H9 (cell line): ENCODE data around the gene DCDC2C. TPM values are rescaled to one million over a fixed set of nuclear protein-coding genes. Genes with fewer than 3 reads are reported as not detected.

Experiments
- DNase-seq: peaks from one replicate; pipeline ENCODE4 v3.0.0-alpha.2; 2017
- H2AFZ ChIP-seq: one replicate; pipeline ENCODE4 v1.6.1; 2013; ENCODE audit warnings: mild to moderate bottlenecking, low read length, control low read depth, moderate library complexity
- H2AK5ac ChIP-seq: 2 replicates; pipeline ENCODE4 v1.6.1; 2013; ENCODE audit warnings: low read length, control low read depth, mixed read lengths; ENCODE audit not compliant: insufficient read length
- H2BK120ac ChIP-seq: one replicate; pipeline ENCODE4 v1.6.1; 2013; ENCODE audit warnings: low read depth, mild to moderate bottlenecking, low read length, control low read depth, inconsistent platforms; ENCODE audit not compliant: poor library complexity, severe bottlenecking
- H2BK12ac ChIP-seq: 2 replicates; pipeline ENCODE4 v1.6.1; 2013; ENCODE audit warnings: low read length, control low read depth, mixed read lengths, low read depth; ENCODE audit not compliant: insufficient read length
- H2BK15ac ChIP-seq: 2 replicates; pipeline ENCODE4 v1.6.1; 2013; ENCODE audit warnings: low read depth, low read length, control low read depth
- H2BK20ac ChIP-seq: one replicate; pipeline ENCODE4 v1.6.1; 2013; ENCODE audit warnings: low read depth, mild to moderate bottlenecking, low read length, control low read depth, inconsistent platforms; ENCODE audit not compliant: poor library complexity, severe bottlenecking
- H2BK5ac ChIP-seq: 2 replicates; pipeline ENCODE4 v1.6.1; 2013; ENCODE audit warnings: low read length, control low read depth, mixed read lengths; ENCODE audit not compliant: insufficient read length
- H3K14ac ChIP-seq: 2 replicates; pipeline ENCODE4 v1.6.1; 2013; ENCODE audit warnings: low read length, control low read depth; ENCODE audit not compliant: insufficient read depth
- H3K18ac ChIP-seq: 2 replicates; pipeline ENCODE4 v1.6.1; 2013; ENCODE audit warnings: low read depth, mild to moderate bottlenecking, mixed read lengths, low read length, control low read depth; ENCODE audit not compliant: insufficient read length
- H3K23ac ChIP-seq: 2 replicates; pipeline ENCODE4 v1.6.1; 2013; ENCODE audit warnings: low read length, control low read depth, mixed read lengths, low read depth; ENCODE audit not compliant: insufficient read length
- H3K23me2 ChIP-seq: 2 replicates; pipeline ENCODE4 v1.6.1; 2013; ENCODE audit warnings: low read depth, mild to moderate bottlenecking, mixed read lengths, low read length, control low read depth; ENCODE audit not compliant: insufficient read length, poor library complexity, severe bottlenecking
- H3K27ac ChIP-seq: 2 replicates; pipeline ENCODE4 v1.5.1; 2013; ENCODE audit warnings: low read length, control low read depth, mixed read lengths, low read depth; ENCODE audit not compliant: insufficient read length
- H3K27me3 ChIP-seq: 2 replicates; pipeline ENCODE4 v1.6.1; 2013; ENCODE audit warnings: low read length, control low read depth, inconsistent platforms; ENCODE audit not compliant: insufficient read depth
- H3K4ac ChIP-seq: 2 replicates; pipeline ENCODE4 v1.6.1; 2013; ENCODE audit warnings: low read depth, mild to moderate bottlenecking, control low read depth, inconsistent platforms, low read length, moderate library complexity
- H3K4me1 ChIP-seq: 2 replicates; pipeline ENCODE4 v1.6.1; 2013; ENCODE audit warnings: low read length, control low read depth, inconsistent platforms; ENCODE audit not compliant: insufficient read depth
- H3K4me2 ChIP-seq: 2 replicates; pipeline ENCODE4 v1.6.1; 2013; ENCODE audit warnings: low read length, control low read depth, mixed read lengths; ENCODE audit not compliant: insufficient read length, insufficient read depth
- H3K56ac ChIP-seq: 2 replicates; pipeline ENCODE4 v1.6.1; 2013; ENCODE audit warnings: low read depth, mild to moderate bottlenecking, mixed read lengths, low read length, control low read depth; ENCODE audit not compliant: insufficient read length
- H3K79me1 ChIP-seq: 2 replicates; pipeline ENCODE4 v1.6.1; 2013; ENCODE audit warnings: low read depth, mild to moderate bottlenecking, moderate library complexity, low read length, control low read depth, inconsistent platforms; ENCODE audit not compliant: insufficient read depth, poor library complexity, severe bottlenecking
- H3K79me2 ChIP-seq: 2 replicates; pipeline ENCODE4 v1.6.1; 2013; ENCODE audit warnings: low read length, control low read depth, inconsistent platforms; ENCODE audit not compliant: insufficient read depth
- H3K9ac ChIP-seq: 2 replicates; pipeline ENCODE4 v1.6.1; 2013; ENCODE audit warnings: low read length, control low read depth, mixed read lengths; ENCODE audit not compliant: insufficient read length; ENCODE audit errors: extremely low read depth
- H3K9me3 ChIP-seq: one replicate; pipeline ENCODE4 v1.6.1; 2013; ENCODE audit warnings: low read depth, low read length, inconsistent platforms; ENCODE audit not compliant: control insufficient read depth
- H3T11ph ChIP-seq: one replicate; pipeline ENCODE4 v1.6.1; 2013; ENCODE audit warnings: mild to moderate bottlenecking, low read length, control low read depth, inconsistent platforms
- H4K20me1 ChIP-seq: one replicate; pipeline ENCODE4 v1.6.1; 2013; ENCODE audit not compliant: control insufficient read depth, insufficient read length, insufficient read depth
- H4K5ac ChIP-seq: 2 replicates; pipeline ENCODE4 v1.6.1; 2013; ENCODE audit warnings: low read depth, mild to moderate bottlenecking, mixed read lengths, low read length, control low read depth; ENCODE audit not compliant: insufficient read length
- H4K8ac ChIP-seq: replicated peaks from 2 replicates; pipeline ENCODE4 v1.6.1; 2013; ENCODE audit warnings: low read length, control low read depth, mixed read lengths, low read depth; ENCODE audit not compliant: insufficient read length
- H4K91ac ChIP-seq: 2 replicates; pipeline ENCODE4 v1.6.1; 2013; ENCODE audit warnings: low read depth, mild to moderate bottlenecking, moderate library complexity, mixed read lengths, low read length, control low read depth; ENCODE audit not compliant: insufficient read length
- H3K27ac Mint-ChIP-seq, 3 experiments: 2 replicates in 2 of 3; 3 replicates in 1 of 3; pipeline ENCODE4 v1.8.0; 2020 to 2021; ENCODE audit warnings: mixed read lengths in 3 of 3, mild to moderate bottlenecking in 1 of 3, moderate library complexity in 1 of 3
- H3K27me3 Mint-ChIP-seq: 2 replicates; pipeline ENCODE4 v1.8.0; 2021; ENCODE audit warnings: low read depth, mild to moderate bottlenecking, moderate library complexity, mixed read lengths
- H3K36me3 Mint-ChIP-seq, 3 experiments: 2 replicates in 2 of 3; 3 replicates in 1 of 3; pipeline ENCODE4 v1.8.0; 2020 to 2021; ENCODE audit warnings: low read depth in 3 of 3, mixed read lengths in 3 of 3; ENCODE audit not compliant: insufficient read depth in 1 of 3
- H3K4me1 Mint-ChIP-seq, 2 experiments: 2 replicates each; pipeline ENCODE4 v1.8.0; 2020; ENCODE audit warnings: mixed read lengths in 2 of 2
- H3K4me3 Mint-ChIP-seq, 2 experiments: 2 replicates in 1 of 2; 3 replicates in 1 of 2; pipeline ENCODE4 v1.8.0; 2020 to 2021; ENCODE audit warnings: mild to moderate bottlenecking in 2 of 2, mixed read lengths in 2 of 2, moderate library complexity in 1 of 2
- H3K9me3 Mint-ChIP-seq, 2 experiments: 2 replicates in 1 of 2; 3 replicates in 1 of 2; pipeline ENCODE4 v1.8.0; 2020; ENCODE audit warnings: mild to moderate bottlenecking in 2 of 2, mixed read lengths in 2 of 2, moderate library complexity in 1 of 2
- WGBS: extraction: QIAGEN DNeasy Blood & Tissue Kit; methylation state at CpG from one replicate; pipeline ENCODE4 v1.1.7; 2013; ENCODE audit warnings: missing lambda C conversion rate, low lambda C conversion rate, mixed read lengths; ENCODE audit not compliant: insufficient read length; ENCODE audit errors: extremely low coverage; 5-methylcytosine and 5-hydroxymethylcytosine counted together
- total RNA-seq: library from RNA; stranded (reverse); gene quantifications from 2 replicates; pipeline ENCODE4 v1.2.1, GENCODE V29; 2021
- TF ChIP-seq, protein P1 (sequence below): fragments of 200-600 bp; sonication (generic); conservative IDR thresholded peaks from 3 replicates; pipeline ENCODE4 v1.8.0; 2021; ENCODE audit warnings: antibody characterized with exemption, mild to moderate bottlenecking

Gene DCDC2C
- total RNA-seq, 1 experiment from 2014 or later, result not detected

DNA sequence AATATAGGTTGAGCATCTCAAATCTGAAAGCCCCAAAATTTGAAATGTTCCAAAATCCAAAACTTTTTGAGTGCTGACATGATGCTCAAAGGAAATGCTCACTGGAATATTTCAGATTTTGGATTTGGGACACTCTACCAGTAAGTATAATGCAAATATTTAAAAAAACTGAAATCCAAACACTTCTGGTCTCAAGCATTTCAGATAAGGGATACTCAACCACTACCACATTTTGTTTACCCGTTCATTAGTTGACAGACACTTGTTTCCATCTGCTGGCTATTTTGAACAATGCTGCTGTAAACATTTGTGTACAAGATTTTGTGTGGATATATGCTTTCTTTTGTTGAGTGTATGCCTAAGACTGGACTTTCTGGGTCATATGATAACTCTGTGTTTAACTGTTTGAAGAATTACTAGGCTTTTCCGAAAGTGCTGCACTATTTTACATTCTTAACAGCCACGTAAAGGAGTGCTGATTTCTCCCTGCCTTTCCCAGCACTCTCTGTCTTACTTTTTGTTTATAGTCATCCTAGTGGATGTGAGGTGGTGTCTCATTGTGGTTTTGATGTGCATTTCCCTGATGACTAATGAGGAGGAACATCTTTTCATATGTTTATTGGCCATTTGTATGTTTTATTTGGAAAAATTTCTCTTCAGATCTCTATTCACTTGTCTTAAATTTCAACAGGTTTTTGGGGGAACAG, 19.5 kb upstream of the DCDC2C start:
- TF ChIP-seq, protein P1, sequence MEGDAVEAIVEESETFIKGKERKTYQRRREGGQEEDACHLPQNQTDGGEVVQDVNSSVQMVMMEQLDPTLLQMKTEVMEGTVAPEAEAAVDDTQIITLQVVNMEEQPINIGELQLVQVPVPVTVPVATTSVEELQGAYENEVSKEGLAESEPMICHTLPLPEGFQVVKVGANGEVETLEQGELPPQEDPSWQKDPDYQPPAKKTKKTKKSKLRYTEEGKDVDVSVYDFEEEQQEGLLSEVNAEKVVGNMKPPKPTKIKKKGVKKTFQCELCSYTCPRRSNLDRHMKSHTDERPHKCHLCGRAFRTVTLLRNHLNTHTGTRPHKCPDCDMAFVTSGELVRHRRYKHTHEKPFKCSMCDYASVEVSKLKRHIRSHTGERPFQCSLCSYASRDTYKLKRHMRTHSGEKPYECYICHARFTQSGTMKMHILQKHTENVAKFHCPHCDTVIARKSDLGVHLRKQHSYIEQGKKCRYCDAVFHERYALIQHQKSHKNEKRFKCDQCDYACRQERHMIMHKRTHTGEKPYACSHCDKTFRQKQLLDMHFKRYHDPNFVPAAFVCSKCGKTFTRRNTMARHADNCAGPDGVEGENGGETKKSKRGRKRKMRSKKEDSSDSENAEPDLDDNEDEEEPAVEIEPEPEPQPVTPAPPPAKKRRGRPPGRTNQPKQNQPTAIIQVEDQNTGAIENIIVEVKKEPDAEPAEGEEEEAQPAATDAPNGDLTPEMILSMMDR, result no peak
- Histone ChIP-seq H4K8ac (no peak overlapping the region), H2AFZ (no peak overlapping the region), H3K4ac (no peak overlapping the region), H3K14ac (no peak overlapping the region), H3K23me2 (no peaks in the 10 kb centered on the region), H3K9me3 (no peaks in the 10 kb centered on the region), H2BK12ac (no peak overlapping the region), H4K20me1 (no peaks in the 10 kb centered on the region), H2BK120ac (no peak overlapping the region), H3K79me2 (no peaks in the 10 kb centered on the region), H4K5ac (no peak overlapping the region), H2BK5ac (no peak overlapping the region), H3K79me1 (no peaks in the 10 kb centered on the region), H3K4me1 (no peaks in the 10 kb centered on the region), H3K27me3 (no peaks in the 10 kb centered on the region), H3K27ac (no peak overlapping the region), H3T11ph (no peak overlapping the region), H3K56ac (no peak overlapping the region), H3K9ac (no peak overlapping the region), H2BK20ac (no peak overlapping the region), H3K4me2 (no peak overlapping the region), H3K18ac (no peak overlapping the region), H2BK15ac (no peak overlapping the region), H4K91ac (no peak overlapping the region), H3K23ac (no peak overlapping the region), H2AK5ac (no peak overlapping the region)
- H3K4me3 Mint-ChIP-seq, result no peak overlapping the region
- H3K4me1 Mint-ChIP-seq, result no peaks in the 10 kb centered on the region
- WGBS, result no CpG with 5 or more reads among the region's 3 CpGs
- H3K27ac Mint-ChIP-seq, result no peak overlapping the region
- no peak for DNase-seq
- peaks cover 13% of the 10 kb centered on the region for H3K27me3 Mint-ChIP-seq
- H3K36me3 Mint-ChIP-seq, result no peaks in the 10 kb centered on the region
- no peaks in the 10 kb centered on the region for H3K9me3 Mint-ChIP-seq
